HEK293 (cell line): ENCODE results near the gene PLPPR1.

Source experiments
- CTCF ChIP-seq: fragments of 450-650 bp; formaldehyde crosslinking; IDR thresholded peaks from 2 replicates; pipeline ENCODE4 v1.5.1; 2016; ENCODE audit warnings: missing biosample characterization, missing genetic modification characterization
- PRDM1 ChIP-seq: fragments of 450-650 bp; formaldehyde crosslinking; IDR thresholded peaks from 2 replicates; pipeline ENCODE4; 2016; ENCODE audit warnings: missing biosample characterization, missing genetic modification characterization
- REPIN1 ChIP-seq: fragments of 450-650 bp; formaldehyde crosslinking; IDR thresholded peaks from 2 replicates; pipeline ENCODE4 v1.5.1; 2017; ENCODE audit warnings: missing biosample characterization, missing genetic modification characterization, low read depth
- SP2 ChIP-seq: fragments of 450-650 bp; formaldehyde crosslinking; IDR thresholded peaks from 2 replicates; pipeline ENCODE4 v1.5.1; 2016; ENCODE audit warnings: missing biosample characterization, missing genetic modification characterization
- ZBTB8A ChIP-seq: fragments of 450-650 bp; formaldehyde crosslinking; IDR thresholded peaks from 2 replicates; pipeline ENCODE4 v1.5.1; 2016; ENCODE audit warnings: missing biosample characterization, missing genetic modification characterization
- ZFP41 ChIP-seq: fragments of 450-650 bp; formaldehyde crosslinking; IDR thresholded peaks from 2 replicates; pipeline ENCODE4 v1.5.1; 2016; ENCODE audit warnings: missing biosample characterization, missing genetic modification characterization, borderline replicate concordance
- ZNF561 ChIP-seq: fragments of 450-650 bp; IDR thresholded peaks from 2 replicates; pipeline ENCODE4 v1.5.1; 2018; ENCODE audit warnings: missing biosample characterization, missing genetic modification characterization, borderline replicate concordance
- ZNF830 ChIP-seq: fragments of 450-650 bp; IDR thresholded peaks from 2 replicates; pipeline ENCODE4 v1.5.0; 2018; ENCODE audit warnings: missing biosample characterization, missing genetic modification characterization, low read depth, mild to moderate bottlenecking, moderate library complexity
- TF ChIP-seq, protein P1 (sequence below): fragments of 450-650 bp; formaldehyde crosslinking; IDR thresholded peaks from 2 replicates; pipeline ENCODE4 v1.5.1; 2016; ENCODE audit warnings: missing biosample characterization, missing genetic modification characterization

DNA sequence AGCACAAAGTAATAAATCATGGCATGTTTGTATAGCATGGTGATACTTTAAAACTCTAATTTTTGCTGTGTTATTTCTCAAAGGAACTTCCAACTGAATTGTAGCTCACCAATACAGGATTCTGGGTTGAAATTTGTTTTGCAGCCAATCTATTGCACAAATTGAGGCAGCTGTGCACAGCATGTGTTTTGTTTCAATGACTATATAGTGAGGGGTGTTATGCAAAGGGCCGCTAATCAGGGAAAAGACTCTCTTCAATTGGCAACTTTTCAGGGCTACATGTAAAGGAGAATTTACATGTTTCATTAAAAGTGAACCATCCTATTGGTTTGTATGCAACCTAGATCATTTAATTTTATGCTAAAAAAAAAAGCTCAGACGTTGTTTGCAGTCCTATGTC, 44.6 kb downstream of the PLPPR1 start:
- TF ChIP-seq CTCF (tag by site-specific recombination) (no peak), SP2 (tag by site-specific recombination) (no peak), PRDM1 (tag by site-specific recombination) (no peak), ZBTB8A (tag by site-specific recombination) (no peak), ZNF561 (tag by site-specific recombination) (no peak), ZFP41 (tag by site-specific recombination) (no peak), REPIN1 (tag by site-specific recombination) (no peak), ZNF830 (no peak)
- TF ChIP-seq, protein P1, sequence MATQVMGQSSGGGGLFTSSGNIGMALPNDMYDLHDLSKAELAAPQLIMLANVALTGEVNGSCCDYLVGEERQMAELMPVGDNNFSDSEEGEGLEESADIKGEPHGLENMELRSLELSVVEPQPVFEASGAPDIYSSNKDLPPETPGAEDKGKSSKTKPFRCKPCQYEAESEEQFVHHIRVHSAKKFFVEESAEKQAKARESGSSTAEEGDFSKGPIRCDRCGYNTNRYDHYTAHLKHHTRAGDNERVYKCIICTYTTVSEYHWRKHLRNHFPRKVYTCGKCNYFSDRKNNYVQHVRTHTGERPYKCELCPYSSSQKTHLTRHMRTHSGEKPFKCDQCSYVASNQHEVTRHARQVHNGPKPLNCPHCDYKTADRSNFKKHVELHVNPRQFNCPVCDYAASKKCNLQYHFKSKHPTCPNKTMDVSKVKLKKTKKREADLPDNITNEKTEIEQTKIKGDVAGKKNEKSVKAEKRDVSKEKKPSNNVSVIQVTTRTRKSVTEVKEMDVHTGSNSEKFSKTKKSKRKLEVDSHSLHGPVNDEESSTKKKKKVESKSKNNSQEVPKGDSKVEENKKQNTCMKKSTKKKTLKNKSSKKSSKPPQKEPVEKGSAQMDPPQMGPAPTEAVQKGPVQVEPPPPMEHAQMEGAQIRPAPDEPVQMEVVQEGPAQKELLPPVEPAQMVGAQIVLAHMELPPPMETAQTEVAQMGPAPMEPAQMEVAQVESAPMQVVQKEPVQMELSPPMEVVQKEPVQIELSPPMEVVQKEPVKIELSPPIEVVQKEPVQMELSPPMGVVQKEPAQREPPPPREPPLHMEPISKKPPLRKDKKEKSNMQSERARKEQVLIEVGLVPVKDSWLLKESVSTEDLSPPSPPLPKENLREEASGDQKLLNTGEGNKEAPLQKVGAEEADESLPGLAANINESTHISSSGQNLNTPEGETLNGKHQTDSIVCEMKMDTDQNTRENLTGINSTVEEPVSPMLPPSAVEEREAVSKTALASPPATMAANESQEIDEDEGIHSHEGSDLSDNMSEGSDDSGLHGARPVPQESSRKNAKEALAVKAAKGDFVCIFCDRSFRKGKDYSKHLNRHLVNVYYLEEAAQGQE (tag by site-specific recombination) = no peak
